H9 (cell line): ENCODE measurements around the gene ASCC1. TPM values are rescaled to one million over a fixed set of nuclear protein-coding genes. Genes with fewer than 3 reads are reported as not detected.

Experiments
- DNase-seq: peaks from one replicate; pipeline ENCODE4 v3.0.0-alpha.2; 2017
- H2AFZ ChIP-seq: one replicate; pipeline ENCODE4 v1.6.1; 2013; ENCODE audit warnings: mild to moderate bottlenecking, low read length, control low read depth, moderate library complexity
- H2AK5ac ChIP-seq: 2 replicates; pipeline ENCODE4 v1.6.1; 2013; ENCODE audit warnings: low read length, control low read depth, mixed read lengths; ENCODE audit not compliant: insufficient read length
- H2BK120ac ChIP-seq: one replicate; pipeline ENCODE4 v1.6.1; 2013; ENCODE audit warnings: low read depth, mild to moderate bottlenecking, low read length, control low read depth, inconsistent platforms; ENCODE audit not compliant: poor library complexity, severe bottlenecking
- H2BK12ac ChIP-seq: 2 replicates; pipeline ENCODE4 v1.6.1; 2013; ENCODE audit warnings: low read length, control low read depth, mixed read lengths, low read depth; ENCODE audit not compliant: insufficient read length
- H2BK15ac ChIP-seq: 2 replicates; pipeline ENCODE4 v1.6.1; 2013; ENCODE audit warnings: low read depth, low read length, control low read depth
- H2BK20ac ChIP-seq: one replicate; pipeline ENCODE4 v1.6.1; 2013; ENCODE audit warnings: low read depth, mild to moderate bottlenecking, low read length, control low read depth, inconsistent platforms; ENCODE audit not compliant: poor library complexity, severe bottlenecking
- H2BK5ac ChIP-seq: 2 replicates; pipeline ENCODE4 v1.6.1; 2013; ENCODE audit warnings: low read length, control low read depth, mixed read lengths; ENCODE audit not compliant: insufficient read length
- H3K14ac ChIP-seq: 2 replicates; pipeline ENCODE4 v1.6.1; 2013; ENCODE audit warnings: low read length, control low read depth; ENCODE audit not compliant: insufficient read depth
- H3K18ac ChIP-seq: 2 replicates; pipeline ENCODE4 v1.6.1; 2013; ENCODE audit warnings: low read depth, mild to moderate bottlenecking, mixed read lengths, low read length, control low read depth; ENCODE audit not compliant: insufficient read length
- H3K23ac ChIP-seq: 2 replicates; pipeline ENCODE4 v1.6.1; 2013; ENCODE audit warnings: low read length, control low read depth, mixed read lengths, low read depth; ENCODE audit not compliant: insufficient read length
- H3K23me2 ChIP-seq: 2 replicates; pipeline ENCODE4 v1.6.1; 2013; ENCODE audit warnings: low read depth, mild to moderate bottlenecking, mixed read lengths, low read length, control low read depth; ENCODE audit not compliant: insufficient read length, poor library complexity, severe bottlenecking
- H3K27ac ChIP-seq: 2 replicates; pipeline ENCODE4 v1.5.1; 2013; ENCODE audit warnings: low read length, control low read depth, mixed read lengths, low read depth; ENCODE audit not compliant: insufficient read length
- H3K27me3 ChIP-seq: 2 replicates; pipeline ENCODE4 v1.6.1; 2013; ENCODE audit warnings: low read length, control low read depth, inconsistent platforms; ENCODE audit not compliant: insufficient read depth
- H3K4ac ChIP-seq: 2 replicates; pipeline ENCODE4 v1.6.1; 2013; ENCODE audit warnings: low read depth, mild to moderate bottlenecking, control low read depth, inconsistent platforms, low read length, moderate library complexity
- H3K4me1 ChIP-seq: 2 replicates; pipeline ENCODE4 v1.6.1; 2013; ENCODE audit warnings: low read length, control low read depth, inconsistent platforms; ENCODE audit not compliant: insufficient read depth
- H3K4me2 ChIP-seq: 2 replicates; pipeline ENCODE4 v1.6.1; 2013; ENCODE audit warnings: low read length, control low read depth, mixed read lengths; ENCODE audit not compliant: insufficient read length, insufficient read depth
- H3K56ac ChIP-seq: 2 replicates; pipeline ENCODE4 v1.6.1; 2013; ENCODE audit warnings: low read depth, mild to moderate bottlenecking, mixed read lengths, low read length, control low read depth; ENCODE audit not compliant: insufficient read length
- H3K79me1 ChIP-seq: 2 replicates; pipeline ENCODE4 v1.6.1; 2013; ENCODE audit warnings: low read depth, mild to moderate bottlenecking, moderate library complexity, low read length, control low read depth, inconsistent platforms; ENCODE audit not compliant: insufficient read depth, poor library complexity, severe bottlenecking
- H3K79me2 ChIP-seq: 2 replicates; pipeline ENCODE4 v1.6.1; 2013; ENCODE audit warnings: low read length, control low read depth, inconsistent platforms; ENCODE audit not compliant: insufficient read depth
- H3K9ac ChIP-seq: 2 replicates; pipeline ENCODE4 v1.6.1; 2013; ENCODE audit warnings: low read length, control low read depth, mixed read lengths; ENCODE audit not compliant: insufficient read length; ENCODE audit errors: extremely low read depth
- H3K9me3 ChIP-seq: one replicate; pipeline ENCODE4 v1.6.1; 2013; ENCODE audit warnings: low read depth, low read length, inconsistent platforms; ENCODE audit not compliant: control insufficient read depth
- H3T11ph ChIP-seq: one replicate; pipeline ENCODE4 v1.6.1; 2013; ENCODE audit warnings: mild to moderate bottlenecking, low read length, control low read depth, inconsistent platforms
- H4K20me1 ChIP-seq: one replicate; pipeline ENCODE4 v1.6.1; 2013; ENCODE audit not compliant: control insufficient read depth, insufficient read length, insufficient read depth
- H4K5ac ChIP-seq: 2 replicates; pipeline ENCODE4 v1.6.1; 2013; ENCODE audit warnings: low read depth, mild to moderate bottlenecking, mixed read lengths, low read length, control low read depth; ENCODE audit not compliant: insufficient read length
- H4K8ac ChIP-seq: replicated peaks from 2 replicates; pipeline ENCODE4 v1.6.1; 2013; ENCODE audit warnings: low read length, control low read depth, mixed read lengths, low read depth; ENCODE audit not compliant: insufficient read length
- H4K91ac ChIP-seq: 2 replicates; pipeline ENCODE4 v1.6.1; 2013; ENCODE audit warnings: low read depth, mild to moderate bottlenecking, moderate library complexity, mixed read lengths, low read length, control low read depth; ENCODE audit not compliant: insufficient read length
- H3K27ac Mint-ChIP-seq, 3 experiments: 2 replicates in 2 of 3; 3 replicates in 1 of 3; pipeline ENCODE4 v1.8.0; 2020 to 2021; ENCODE audit warnings: mixed read lengths in 3 of 3, mild to moderate bottlenecking in 1 of 3, moderate library complexity in 1 of 3
- H3K27me3 Mint-ChIP-seq: 2 replicates; pipeline ENCODE4 v1.8.0; 2021; ENCODE audit warnings: low read depth, mild to moderate bottlenecking, moderate library complexity, mixed read lengths
- H3K36me3 Mint-ChIP-seq, 3 experiments: 2 replicates in 2 of 3; 3 replicates in 1 of 3; pipeline ENCODE4 v1.8.0; 2020 to 2021; ENCODE audit warnings: low read depth in 3 of 3, mixed read lengths in 3 of 3; ENCODE audit not compliant: insufficient read depth in 1 of 3
- H3K4me1 Mint-ChIP-seq, 2 experiments: 2 replicates each; pipeline ENCODE4 v1.8.0; 2020; ENCODE audit warnings: mixed read lengths in 2 of 2
- H3K4me3 Mint-ChIP-seq, 2 experiments: 2 replicates in 1 of 2; 3 replicates in 1 of 2; pipeline ENCODE4 v1.8.0; 2020 to 2021; ENCODE audit warnings: mild to moderate bottlenecking in 2 of 2, mixed read lengths in 2 of 2, moderate library complexity in 1 of 2
- H3K9me3 Mint-ChIP-seq, 2 experiments: 2 replicates in 1 of 2; 3 replicates in 1 of 2; pipeline ENCODE4 v1.8.0; 2020; ENCODE audit warnings: mild to moderate bottlenecking in 2 of 2, mixed read lengths in 2 of 2, moderate library complexity in 1 of 2
- WGBS: extraction: QIAGEN DNeasy Blood & Tissue Kit; methylation state at CpG from one replicate; pipeline ENCODE4 v1.1.7; 2013; ENCODE audit warnings: missing lambda C conversion rate, low lambda C conversion rate, mixed read lengths; ENCODE audit not compliant: insufficient read length; ENCODE audit errors: extremely low coverage; 5-methylcytosine and 5-hydroxymethylcytosine counted together
- total RNA-seq: library from RNA; stranded (reverse); gene quantifications from 2 replicates; pipeline ENCODE4 v1.2.1, GENCODE V29; 2021
- TF ChIP-seq, protein P1 (sequence below): fragments of 200-600 bp; sonication (generic); conservative IDR thresholded peaks from 3 replicates; pipeline ENCODE4 v1.8.0; 2021; ENCODE audit warnings: antibody characterized with exemption, mild to moderate bottlenecking

The ASCC1 gene
- total RNA-seq, 1 experiment from 2014 or later: 41.2 TPM

DNA sequence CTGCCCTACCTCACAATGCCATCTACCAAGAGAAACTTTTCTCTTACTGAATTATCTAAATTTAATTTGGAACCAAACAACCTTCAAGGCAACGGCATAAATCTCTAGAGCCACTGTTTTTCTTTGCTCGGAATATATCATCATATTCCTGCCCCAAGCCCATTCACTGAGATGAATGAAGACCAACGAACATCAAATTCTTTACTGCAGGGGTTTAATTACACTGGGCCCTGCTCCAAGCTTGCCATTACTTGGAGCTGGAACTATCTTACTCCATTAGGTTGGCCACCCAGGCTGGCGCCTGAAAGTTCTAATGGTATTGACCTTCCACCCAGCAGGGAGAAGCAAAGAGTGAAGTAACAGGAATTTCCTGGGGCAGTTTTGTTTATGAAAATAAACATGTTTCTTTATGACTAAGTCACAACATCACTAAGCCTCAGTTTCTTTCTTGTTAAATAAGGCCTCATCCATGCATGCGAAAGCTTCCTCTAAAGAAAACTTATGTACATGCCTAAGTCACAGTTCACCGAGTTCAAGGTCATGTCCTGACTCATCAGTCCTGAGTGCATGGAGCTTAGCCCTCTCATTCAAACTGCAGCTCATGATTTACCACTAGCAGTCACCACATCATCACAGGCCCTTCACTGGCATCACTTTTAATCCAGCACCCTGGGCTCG is 42.3 kb downstream of the ASCC1 start:
- WGBS: no CpG with 5 or more reads among the region's 7 CpGs

More for the DNA sequence above, 42.3 kb downstream of the ASCC1 start:
- Histone ChIP-seq H3K9me3 (no peaks in the 10 kb centered on the region), H3K18ac (no peak overlapping the region), H3K79me2 (no peaks in the 10 kb centered on the region), H3K14ac (no peak overlapping the region), H4K5ac (no peak overlapping the region), H4K20me1 (no peaks in the 10 kb centered on the region), H3T11ph (no peak overlapping the region), H4K91ac (no peak overlapping the region), H3K4ac (no peak overlapping the region), H3K4me1 (no peaks in the 10 kb centered on the region), H3K4me2 (no peak overlapping the region), H3K23me2 (no peaks in the 10 kb centered on the region), H2BK120ac (no peak overlapping the region), H2BK20ac (no peak overlapping the region), H2BK12ac (no peak overlapping the region), H2AFZ (no peak overlapping the region), H2AK5ac (no peak overlapping the region), H3K23ac (no peak overlapping the region), H3K27ac (no peak overlapping the region), H2BK5ac (no peak overlapping the region), H3K9ac (no peak overlapping the region), H4K8ac (no peak overlapping the region), H2BK15ac (no peak overlapping the region), H3K79me1 (no peaks in the 10 kb centered on the region), H3K27me3 (no peaks in the 10 kb centered on the region), H3K56ac (no peak overlapping the region)
- no peak for DNase-seq
- H3K4me3 Mint-ChIP-seq: no peak overlapping the region
- no peaks in the 10 kb centered on the region for H3K27me3 Mint-ChIP-seq
- no peaks in the 10 kb centered on the region; a peak in 1 of 4 replicates for H3K4me1 Mint-ChIP-seq
- H3K36me3 Mint-ChIP-seq: peaks cover 0 to 15% (median 0%) of the 10 kb centered on the region in 3 experiments; a peak in 3 of 7 replicates
- no peaks in the 10 kb centered on the region for H3K9me3 Mint-ChIP-seq
- H3K27ac Mint-ChIP-seq: no peak overlapping the region
- TF ChIP-seq, protein P1, sequence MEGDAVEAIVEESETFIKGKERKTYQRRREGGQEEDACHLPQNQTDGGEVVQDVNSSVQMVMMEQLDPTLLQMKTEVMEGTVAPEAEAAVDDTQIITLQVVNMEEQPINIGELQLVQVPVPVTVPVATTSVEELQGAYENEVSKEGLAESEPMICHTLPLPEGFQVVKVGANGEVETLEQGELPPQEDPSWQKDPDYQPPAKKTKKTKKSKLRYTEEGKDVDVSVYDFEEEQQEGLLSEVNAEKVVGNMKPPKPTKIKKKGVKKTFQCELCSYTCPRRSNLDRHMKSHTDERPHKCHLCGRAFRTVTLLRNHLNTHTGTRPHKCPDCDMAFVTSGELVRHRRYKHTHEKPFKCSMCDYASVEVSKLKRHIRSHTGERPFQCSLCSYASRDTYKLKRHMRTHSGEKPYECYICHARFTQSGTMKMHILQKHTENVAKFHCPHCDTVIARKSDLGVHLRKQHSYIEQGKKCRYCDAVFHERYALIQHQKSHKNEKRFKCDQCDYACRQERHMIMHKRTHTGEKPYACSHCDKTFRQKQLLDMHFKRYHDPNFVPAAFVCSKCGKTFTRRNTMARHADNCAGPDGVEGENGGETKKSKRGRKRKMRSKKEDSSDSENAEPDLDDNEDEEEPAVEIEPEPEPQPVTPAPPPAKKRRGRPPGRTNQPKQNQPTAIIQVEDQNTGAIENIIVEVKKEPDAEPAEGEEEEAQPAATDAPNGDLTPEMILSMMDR: no peak
